GM10266 (cell line): ENCODE data around the gene DYNLT1.

Experiments used
- DNase-seq: peaks from one replicate; pipeline ENCODE4 v3.0.0; 2012; ENCODE audit errors: extremely low spot score
- TF ChIP-seq, protein P1 (sequence below): IDR thresholded peaks from 2 replicates; pipeline ENCODE4 v1.5.1; 2012; ENCODE audit warnings: mild to moderate bottlenecking, low read depth; ENCODE audit not compliant: control insufficient read depth, insufficient read depth; ENCODE audit errors: missing control alignments

DYNLT1 gene

DNA sequence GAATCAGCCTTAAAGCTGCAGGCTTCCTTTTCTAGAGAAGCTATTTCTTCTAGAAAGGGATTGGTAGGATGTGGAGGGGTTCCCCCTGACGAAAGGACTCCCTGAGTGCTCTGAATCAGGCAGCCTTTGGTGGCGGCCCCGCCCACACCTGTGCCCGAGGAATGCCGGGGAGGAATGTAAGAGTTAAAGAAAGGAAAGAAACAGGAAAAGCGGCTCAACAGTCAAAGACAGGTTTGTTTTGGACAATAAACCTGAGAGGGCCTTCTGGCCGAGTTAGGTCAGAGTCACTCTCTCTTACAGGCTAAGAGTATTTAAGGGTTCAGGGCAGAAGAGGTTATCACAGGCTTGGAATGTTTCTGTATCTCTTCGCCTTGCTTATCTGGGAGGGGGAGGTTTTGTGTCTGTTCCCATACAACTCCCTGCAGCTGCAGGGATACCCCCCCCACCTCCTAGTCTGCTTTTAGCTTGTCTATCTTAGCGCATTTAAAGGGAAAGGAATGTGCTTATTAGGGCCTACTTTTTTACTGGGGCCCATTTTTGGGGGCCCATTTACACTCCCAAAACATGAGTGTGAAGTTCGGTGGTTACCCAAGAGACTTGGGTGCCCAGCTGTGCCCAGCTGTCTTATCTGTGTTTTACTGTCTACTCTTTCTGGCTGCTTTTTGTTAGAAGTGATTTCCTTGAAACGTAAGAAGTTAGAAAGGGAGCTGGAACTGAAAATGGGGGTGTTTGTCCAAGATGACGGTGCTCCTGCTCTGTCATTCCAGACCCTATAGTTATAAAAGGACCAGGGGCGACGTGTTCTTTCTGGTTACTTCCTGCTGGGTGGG, 32.8 kb downstream of the DYNLT1 start:
- DNase-seq, result no peak
- TF ChIP-seq, protein P1, sequence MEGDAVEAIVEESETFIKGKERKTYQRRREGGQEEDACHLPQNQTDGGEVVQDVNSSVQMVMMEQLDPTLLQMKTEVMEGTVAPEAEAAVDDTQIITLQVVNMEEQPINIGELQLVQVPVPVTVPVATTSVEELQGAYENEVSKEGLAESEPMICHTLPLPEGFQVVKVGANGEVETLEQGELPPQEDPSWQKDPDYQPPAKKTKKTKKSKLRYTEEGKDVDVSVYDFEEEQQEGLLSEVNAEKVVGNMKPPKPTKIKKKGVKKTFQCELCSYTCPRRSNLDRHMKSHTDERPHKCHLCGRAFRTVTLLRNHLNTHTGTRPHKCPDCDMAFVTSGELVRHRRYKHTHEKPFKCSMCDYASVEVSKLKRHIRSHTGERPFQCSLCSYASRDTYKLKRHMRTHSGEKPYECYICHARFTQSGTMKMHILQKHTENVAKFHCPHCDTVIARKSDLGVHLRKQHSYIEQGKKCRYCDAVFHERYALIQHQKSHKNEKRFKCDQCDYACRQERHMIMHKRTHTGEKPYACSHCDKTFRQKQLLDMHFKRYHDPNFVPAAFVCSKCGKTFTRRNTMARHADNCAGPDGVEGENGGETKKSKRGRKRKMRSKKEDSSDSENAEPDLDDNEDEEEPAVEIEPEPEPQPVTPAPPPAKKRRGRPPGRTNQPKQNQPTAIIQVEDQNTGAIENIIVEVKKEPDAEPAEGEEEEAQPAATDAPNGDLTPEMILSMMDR, result no peak

DNA sequence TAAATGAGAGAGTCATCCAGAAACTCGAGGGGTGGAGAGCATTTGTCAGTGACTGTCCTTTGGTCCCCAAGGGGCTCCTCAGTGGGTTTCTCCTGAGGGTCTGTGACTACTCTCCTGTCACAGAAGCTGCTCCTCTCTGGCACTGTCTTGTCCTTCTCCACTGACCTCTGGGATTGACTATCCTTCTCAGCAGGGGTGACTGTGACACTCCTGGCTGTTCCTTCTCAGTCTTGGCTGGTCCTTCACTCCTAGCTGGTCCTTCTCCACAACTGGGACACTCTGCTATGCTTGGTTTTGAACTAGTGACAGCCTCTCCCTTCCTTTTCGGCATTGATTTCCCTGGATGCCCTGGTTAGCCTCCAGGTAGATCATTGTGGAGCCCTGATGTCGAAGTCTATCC, 33.5 kb downstream of the DYNLT1 start:
- DNase-seq, result no peak
- TF ChIP-seq, protein P1, result no peak

DNA sequence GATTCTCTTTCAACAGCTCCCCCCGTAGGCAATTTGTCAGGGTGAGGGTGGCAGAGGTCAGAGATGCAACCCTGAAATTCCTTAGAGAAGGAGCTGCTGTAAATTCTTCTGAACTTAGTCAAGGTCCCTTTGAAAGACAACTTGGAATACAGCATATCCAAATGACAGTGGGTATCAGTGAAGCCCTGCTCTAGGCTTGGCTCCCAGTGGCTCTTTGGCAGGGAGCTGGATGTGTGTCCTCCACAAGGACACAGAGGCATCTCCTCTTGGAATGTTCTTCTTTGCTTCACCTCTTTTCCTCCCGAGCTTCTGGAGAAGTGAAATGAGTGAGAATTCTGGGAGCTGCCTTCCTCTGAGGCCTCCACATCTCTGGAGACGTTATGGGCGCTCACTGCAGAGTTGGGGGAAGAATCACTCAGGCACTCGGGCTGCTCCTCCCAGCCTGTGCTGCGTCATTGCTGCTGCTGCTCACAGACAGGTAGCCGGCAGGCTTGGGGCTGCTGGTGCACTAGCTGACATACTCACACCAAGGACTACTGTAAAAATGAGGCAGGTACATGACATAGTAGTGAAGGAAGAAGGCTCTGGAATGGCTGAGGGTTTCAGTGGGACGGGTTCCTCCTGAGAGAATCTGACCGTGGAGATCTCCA, 34.1 kb downstream of the DYNLT1 start:
- TF ChIP-seq, protein P1, result no peak
- DNase-seq, result no peak

DNA sequence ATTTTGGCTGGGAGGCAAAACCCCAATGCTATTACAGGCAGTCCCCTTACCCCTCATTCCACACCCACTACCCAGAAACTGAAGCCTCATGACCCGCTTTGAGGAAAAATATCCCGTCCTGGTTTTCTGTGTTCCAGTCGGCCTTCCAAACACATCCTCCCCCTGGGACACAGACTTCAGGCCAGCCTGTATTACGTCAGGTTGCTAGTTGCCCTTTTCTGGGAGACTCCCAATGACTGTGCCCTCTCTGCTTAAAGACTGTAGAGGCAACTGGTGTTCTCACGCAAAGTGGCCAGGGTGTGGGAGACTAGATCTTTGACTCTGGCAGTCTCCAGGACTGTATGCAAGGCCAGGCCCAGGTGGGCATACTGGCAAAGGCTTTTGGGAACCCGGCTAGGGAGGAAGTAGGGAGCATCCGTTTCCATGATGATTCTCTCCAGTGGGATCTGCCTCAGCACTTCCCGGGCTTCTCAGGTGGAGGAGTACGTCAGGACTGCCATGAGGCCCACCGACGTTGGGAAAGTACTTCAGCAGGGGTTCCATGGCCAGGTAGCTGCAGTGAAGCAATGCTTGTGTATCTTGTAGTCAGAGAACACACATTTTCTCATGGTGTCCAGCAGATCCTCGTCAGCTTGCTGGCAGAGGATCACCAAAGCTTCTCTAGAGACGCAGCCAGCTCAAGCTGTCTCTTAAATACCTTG, 34.9 kb downstream of the DYNLT1 start:
- DNase-seq, result no peak
- TF ChIP-seq, protein P1, result no peak

GRCh38 chr6:158608221-158608620, 36.3 kb downstream of the DYNLT1 start:
- TF ChIP-seq, protein P1, result no peak
- no peak for DNase-seq

DNA sequence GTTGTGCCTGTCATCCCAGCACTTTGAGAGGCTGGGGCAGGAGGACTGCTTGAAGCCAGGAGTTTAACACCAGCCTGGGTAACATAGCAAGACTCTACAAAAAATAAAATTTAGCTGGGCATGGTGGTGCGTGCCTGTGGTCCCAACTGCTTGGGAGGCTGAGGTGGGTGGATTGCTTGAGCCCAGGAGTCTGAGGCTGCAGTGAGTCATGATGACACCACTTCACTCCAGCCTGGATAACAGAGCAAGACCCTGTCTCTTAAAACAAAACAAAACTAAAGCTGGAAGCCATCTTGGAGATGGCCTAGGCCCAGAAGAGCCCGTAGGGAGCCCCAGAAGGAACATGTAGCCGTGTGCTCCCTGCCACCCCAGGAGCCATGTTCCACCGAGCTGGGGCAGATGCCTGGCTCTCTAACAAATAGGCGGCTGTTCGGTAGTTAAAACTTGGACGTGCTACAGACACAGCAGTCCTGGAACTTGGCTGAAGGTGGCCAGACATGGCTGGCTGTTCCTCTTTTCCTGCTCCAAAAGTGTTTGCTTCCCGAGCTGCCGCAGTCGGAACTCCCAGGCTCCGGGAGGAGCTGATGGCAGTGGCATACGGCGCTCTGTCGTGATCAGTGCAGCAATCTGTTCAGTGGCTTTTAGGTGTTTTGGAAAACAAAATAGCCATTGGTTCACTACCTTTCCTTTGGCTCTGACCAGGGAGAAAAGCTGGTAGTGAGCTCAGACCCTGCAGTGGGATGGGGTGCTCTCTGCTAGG, 37.0 kb downstream of the DYNLT1 start:
- DNase-seq, result no peak
- TF ChIP-seq, protein P1, result no peak
